ENCODE data around the gene RBBP8NL.

DNA sequence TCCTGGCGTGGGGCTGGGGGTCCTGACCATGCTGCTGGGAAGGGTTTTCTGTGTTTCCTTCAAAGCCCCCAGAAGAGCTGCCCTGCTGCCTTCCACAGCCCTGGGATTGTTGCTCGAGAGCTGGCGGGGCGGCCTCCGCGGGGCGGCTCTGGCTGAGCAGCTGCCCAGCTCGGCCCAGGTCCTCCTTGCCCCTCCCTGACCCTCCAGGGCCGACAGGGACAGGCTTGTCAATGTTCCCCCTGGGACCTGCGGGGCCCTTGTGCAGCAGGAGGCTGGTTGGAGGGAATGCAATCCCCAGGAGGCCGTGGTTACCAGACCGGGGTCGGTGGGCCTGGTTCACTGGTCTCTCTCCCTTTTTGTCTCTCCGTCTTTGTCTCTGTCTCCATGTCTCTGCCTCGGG, 28.6 kb upstream of the RBBP8NL start:
- TF ChIP-seq POLR2A (conservative IDR thresholded peaks at IDR 0.05) (no peak), EZH2 (IDR thresholded peaks at IDR 0.05; ENCODE audit: borderline replicate concordance, low read depth, low read length) (no peak), CREB1 (IDR thresholded peaks at IDR 0.05) (no peak), CREB1 (CRISPR knock-in tag; IDR thresholded peaks at IDR 0.05) (no peak), E2F1 (CRISPR knock-in tag; IDR thresholded peaks at IDR 0.05) (no peak), ADNP (tag; IDR thresholded peaks at IDR 0.05) (no peak), FOXK2 (conservative IDR thresholded peaks at IDR 0.05 in 1 of 2, IDR thresholded peaks at IDR 0.05 in 1 of 2; ENCODE audit: low read depth in 2 of 2) (no peak), GATAD2B (IDR thresholded peaks at IDR 0.05; ENCODE audit: borderline replicate concordance) (no peak), HMG20B (CRISPR knock-in tag; IDR thresholded peaks at IDR 0.05) (no peak), TRIM24 (IDR thresholded peaks at IDR 0.05) (no peak), ATF4 (CRISPR knock-in tag; IDR thresholded peaks at IDR 0.05) (no peak), MYC (IDR thresholded peaks at IDR 0.05; ENCODE audit: low read depth, low read length) (no peak), MYC (CRISPR knock-in tag; IDR thresholded peaks at IDR 0.05; ENCODE audit: borderline replicate concordance, low read depth) (no peak), JUND (IDR thresholded peaks at IDR 0.05; ENCODE audit: borderline replicate concordance, low read depth, low read length) (no peak), JUND (tag; IDR thresholded peaks at IDR 0.05; ENCODE audit: borderline replicate concordance, low read depth, low read length) (no peak)
- TF ChIP-seq, protein P1, sequence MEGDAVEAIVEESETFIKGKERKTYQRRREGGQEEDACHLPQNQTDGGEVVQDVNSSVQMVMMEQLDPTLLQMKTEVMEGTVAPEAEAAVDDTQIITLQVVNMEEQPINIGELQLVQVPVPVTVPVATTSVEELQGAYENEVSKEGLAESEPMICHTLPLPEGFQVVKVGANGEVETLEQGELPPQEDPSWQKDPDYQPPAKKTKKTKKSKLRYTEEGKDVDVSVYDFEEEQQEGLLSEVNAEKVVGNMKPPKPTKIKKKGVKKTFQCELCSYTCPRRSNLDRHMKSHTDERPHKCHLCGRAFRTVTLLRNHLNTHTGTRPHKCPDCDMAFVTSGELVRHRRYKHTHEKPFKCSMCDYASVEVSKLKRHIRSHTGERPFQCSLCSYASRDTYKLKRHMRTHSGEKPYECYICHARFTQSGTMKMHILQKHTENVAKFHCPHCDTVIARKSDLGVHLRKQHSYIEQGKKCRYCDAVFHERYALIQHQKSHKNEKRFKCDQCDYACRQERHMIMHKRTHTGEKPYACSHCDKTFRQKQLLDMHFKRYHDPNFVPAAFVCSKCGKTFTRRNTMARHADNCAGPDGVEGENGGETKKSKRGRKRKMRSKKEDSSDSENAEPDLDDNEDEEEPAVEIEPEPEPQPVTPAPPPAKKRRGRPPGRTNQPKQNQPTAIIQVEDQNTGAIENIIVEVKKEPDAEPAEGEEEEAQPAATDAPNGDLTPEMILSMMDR (IDR thresholded peaks at IDR 0.05 in 2 of 3, conservative IDR thresholded peaks at IDR 0.05 in 1 of 3; ENCODE audit: insufficient read depth in 2 of 3, low read depth in 1 of 3, low read length in 3 of 3): no peak

All from K562 (cell line).